GM12873 (cell line): ENCODE measurements around the gene U2SURP.

Source experiments
- TF ChIP-seq, protein P1 (sequence below): IDR thresholded peaks from 2 replicates; pipeline ENCODE4 v1.5.1; 2012; ENCODE audit warnings: low read depth, mild to moderate bottlenecking, moderate library complexity, low read length, control low read depth; ENCODE audit not compliant: insufficient read depth; ENCODE audit errors: missing control alignments

The U2SURP gene

DNA sequence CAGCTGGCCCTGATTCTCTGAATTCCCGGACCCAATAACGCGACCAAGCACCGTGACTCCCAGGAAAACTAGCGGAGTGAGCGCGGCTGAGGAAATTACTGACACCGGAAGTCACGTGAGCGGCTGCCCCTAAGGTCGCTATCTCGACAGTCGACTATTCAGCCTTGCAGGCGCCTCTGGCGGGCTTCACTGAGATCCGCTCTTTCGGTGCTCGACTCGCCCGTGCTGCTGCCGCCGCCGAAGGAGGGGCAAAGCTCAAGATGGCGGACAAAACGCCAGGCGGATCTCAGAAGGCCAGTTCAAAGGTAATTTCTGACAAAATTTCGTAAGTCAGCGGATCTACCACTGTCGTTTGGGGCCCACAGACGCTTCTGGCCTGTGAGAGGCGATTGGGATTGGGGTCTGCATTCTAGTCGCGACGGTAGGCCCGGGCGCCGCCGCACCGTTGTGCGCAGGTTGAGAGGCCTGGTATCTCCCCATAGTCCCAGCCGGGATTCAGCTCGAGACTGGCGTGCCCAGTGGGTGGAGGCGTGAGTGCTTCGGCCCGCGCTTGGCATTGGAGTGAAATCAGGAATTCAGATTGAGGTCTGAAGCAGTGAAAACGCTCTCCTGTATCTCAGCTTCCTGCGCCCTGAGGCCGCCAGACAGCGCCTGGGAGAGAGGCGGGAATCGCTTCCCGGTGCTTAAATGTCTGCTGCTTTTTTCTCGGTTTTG is at the start of gene U2SURP:
Gene U2SURP (plus strand): TSS at position 202 of the 714 bp plus-strand sequence. CDS start 59 bp downstream, at position 261.
- TF ChIP-seq, protein P1, sequence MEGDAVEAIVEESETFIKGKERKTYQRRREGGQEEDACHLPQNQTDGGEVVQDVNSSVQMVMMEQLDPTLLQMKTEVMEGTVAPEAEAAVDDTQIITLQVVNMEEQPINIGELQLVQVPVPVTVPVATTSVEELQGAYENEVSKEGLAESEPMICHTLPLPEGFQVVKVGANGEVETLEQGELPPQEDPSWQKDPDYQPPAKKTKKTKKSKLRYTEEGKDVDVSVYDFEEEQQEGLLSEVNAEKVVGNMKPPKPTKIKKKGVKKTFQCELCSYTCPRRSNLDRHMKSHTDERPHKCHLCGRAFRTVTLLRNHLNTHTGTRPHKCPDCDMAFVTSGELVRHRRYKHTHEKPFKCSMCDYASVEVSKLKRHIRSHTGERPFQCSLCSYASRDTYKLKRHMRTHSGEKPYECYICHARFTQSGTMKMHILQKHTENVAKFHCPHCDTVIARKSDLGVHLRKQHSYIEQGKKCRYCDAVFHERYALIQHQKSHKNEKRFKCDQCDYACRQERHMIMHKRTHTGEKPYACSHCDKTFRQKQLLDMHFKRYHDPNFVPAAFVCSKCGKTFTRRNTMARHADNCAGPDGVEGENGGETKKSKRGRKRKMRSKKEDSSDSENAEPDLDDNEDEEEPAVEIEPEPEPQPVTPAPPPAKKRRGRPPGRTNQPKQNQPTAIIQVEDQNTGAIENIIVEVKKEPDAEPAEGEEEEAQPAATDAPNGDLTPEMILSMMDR, result no peak

DNA sequence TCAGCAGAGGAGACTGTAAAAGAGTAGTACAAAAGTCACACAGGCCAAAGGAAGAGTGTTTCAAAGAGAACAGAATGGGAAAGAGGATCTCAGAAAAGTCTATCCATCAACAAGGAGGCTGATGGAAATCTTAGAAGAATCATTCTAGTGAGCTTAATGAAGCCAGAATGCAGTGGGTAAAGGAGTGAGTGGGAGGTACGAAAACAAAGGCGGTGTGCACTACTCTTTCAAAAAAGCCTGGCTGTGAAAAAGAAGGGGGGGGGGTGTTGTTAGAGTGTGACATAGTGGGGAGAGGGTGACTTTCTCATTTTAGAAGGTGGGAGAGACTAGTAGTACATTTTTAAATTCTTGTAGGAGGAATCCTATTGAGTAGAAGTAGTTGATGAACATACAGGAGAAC is 49.6 kb upstream of the U2SURP start:
- TF ChIP-seq, protein P1, result no peak

DNA sequence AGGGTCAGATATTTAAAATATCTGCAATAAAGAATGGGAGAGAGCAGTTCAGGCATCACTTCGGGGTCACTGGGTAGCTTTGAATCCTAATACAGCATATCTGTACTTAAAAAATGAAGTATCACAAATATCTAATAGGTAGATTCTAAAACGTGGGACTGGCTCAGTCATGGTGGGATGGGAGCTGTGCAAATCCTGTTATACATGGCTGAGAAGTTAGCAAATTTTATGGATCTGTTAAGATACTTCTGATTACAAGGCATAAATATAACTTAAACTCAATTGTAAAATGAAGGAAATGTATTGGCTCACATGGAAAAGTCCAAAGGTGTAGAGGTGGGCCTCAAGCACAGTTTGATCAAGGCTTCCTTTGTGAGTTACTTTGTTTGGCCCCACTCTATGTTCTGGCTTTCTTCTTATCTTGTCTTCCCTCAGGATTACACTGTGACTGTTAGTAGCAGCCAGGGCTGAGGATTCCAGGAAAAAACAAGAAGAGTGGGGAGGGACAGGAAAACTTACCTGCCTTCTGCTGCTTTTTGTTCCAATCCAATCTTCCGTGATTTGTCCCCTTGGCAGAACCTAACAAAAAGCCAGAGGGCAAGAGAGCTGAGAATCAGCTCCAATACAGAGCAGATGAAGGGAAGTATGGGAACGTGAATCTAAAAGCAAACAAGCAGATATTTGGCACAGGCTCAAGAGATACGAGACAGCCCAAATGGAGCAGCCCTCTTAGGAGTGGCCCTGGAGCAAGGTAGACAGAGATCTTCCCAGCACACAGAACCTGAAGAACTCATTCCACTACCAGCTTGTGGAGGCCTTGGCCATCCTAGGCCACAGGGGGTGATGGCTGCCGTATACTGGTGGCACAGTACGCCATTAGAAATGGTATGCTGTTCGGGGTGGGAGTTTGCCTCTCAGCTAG is 48.8 kb upstream of the U2SURP start:
- TF ChIP-seq, protein P1, result no peak

GRCh38 chr3:142953443-142953842 is 47.9 kb upstream of the U2SURP start:
- TF ChIP-seq, protein P1, result no peak

- TF ChIP-seq, protein P1, result no peak
These were observed 42.7 kb upstream of the U2SURP start for GRCh38 chr3:142958707-142959106.

GRCh38 chr3:142960322-142960850 is 41.0 kb upstream of the U2SURP start:
- TF ChIP-seq, protein P1, result no peak

DNA sequence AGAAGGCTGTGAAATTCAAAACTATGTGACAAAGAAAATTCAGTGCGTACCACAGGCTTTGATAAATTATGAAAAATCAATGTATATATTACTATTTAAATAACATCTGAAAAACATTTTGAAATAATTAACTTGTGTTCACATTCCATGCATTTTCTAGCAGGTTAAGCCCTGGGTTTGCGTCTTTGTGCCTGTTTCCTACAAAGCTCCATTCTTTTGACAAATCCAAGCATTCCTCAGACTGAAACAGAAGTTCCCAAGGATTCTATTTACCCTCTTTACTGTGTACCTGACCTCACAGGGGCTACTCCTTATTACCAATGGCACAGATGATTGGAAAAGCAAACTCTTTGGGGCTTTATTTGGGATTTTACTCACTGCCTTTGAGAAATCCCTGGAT is 39.8 kb upstream of the U2SURP start:
- TF ChIP-seq, protein P1, result no peak
